ENCODE data around the gene MYORG.

MYORG gene

DNA sequence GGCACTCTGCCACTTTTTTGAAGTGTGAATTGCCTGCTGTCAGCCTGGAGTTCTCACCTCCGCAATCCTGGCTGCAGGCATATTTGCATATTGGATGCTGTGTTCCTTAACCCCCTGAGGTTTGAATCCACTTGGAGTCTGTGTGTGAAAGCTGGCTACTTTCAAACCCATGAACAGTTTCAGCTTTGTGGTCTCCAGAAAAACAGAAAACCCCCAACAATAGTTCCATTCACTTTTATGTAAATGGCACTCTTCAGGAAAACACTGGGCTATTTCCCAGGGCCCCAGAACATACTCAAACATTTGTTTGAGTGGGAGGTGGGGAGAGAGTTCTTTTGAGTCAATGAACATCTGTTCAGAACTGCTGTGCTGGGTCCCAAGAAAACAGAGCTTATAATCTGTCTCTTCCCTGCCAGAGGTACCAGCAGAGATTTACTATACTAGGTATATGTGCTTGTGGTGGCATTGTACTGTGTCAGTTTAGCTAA lies 42.3 kb downstream of the MYORG start:
- no peak for DNase-seq (ENCODE audit: low read depth in 1 of 2, low spot score in 1 of 2)

DNA sequence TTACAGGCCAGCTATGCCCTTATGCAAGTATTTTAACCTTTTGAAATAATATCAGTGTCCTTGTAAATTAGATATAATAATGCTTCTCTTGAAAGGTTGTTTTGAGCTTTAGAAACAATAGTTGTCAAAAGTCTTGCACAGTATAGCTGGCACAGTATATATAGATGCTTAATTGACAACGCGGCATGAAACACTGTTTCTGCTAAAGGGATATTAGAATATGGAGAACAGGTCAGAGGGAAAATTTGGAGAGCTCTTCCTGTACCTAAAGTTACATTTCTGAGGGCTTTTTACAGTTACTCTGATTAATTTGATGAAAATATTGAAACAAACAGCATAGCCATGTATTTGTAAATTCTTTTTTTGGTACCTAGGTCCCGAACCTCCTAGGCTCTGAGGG lies 42.9 kb downstream of the MYORG start:
- DNase-seq (ENCODE audit: low read depth in 1 of 2, low spot score in 1 of 2) = no peak

DNA sequence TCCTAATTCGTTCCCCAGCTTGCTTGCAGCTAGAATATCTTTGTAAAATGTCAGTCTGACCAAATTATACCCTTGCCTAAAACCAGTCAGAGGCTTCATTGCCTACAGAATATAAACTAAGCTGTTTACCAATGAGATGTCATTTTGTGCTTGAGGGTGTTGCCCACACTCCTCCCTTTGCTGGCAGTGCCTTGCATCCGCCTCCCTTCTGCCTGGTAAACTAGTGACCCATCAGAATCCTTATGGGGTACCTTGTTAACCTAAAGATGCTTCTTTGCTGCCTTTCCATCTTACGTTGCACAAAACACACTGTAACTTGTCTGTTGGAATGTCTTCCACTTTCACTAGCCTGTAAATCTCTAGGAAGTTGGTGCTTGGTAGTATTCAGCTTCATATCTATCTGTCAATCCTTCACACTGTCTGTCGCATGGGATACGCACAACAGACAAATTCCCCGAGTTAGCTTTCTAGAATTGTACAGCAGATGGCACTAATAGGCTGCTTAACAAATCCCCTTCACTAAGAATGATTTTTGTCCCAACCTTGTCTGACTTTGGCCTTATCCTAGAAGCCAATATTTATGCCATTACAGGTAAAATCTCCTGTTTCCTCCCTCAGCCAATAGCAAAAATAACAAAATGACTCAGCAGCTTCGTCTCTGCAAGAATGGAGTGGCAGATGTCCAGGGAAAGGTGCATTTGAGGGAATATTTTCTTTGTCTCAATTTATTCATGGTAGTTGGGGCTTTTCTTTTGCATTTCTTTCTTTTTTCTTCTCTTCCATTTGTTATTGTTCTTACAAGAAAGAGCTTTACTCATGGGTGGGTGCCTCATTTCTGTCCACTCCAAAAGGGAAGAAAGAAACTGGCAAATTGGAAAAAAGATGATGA lies 44.4 kb downstream of the MYORG start:
- no peak for DNase-seq (ENCODE audit: low read depth in 1 of 2, low spot score in 1 of 2)

DNA sequence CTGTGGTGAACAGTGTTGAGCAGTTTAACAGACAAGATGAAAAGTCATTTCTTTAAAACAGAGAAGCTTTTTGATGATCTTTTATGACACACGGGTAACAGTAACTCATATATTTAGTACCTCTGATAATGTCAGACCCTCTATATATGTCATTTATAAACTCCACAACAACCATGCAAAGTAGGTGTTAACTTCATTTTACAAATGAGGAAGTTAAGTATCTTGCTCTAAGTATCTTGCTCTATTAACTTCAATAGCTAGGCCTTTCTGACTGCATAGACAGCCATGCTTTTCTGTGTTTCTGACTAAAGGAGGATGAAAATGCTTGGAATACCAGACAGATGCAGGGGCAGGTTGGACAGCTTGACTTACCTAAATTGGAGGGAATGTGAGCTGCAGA lies 45.5 kb downstream of the MYORG start:
- DNase-seq (ENCODE audit: low read depth in 1 of 2, low spot score in 1 of 2) = no peak

DNA sequence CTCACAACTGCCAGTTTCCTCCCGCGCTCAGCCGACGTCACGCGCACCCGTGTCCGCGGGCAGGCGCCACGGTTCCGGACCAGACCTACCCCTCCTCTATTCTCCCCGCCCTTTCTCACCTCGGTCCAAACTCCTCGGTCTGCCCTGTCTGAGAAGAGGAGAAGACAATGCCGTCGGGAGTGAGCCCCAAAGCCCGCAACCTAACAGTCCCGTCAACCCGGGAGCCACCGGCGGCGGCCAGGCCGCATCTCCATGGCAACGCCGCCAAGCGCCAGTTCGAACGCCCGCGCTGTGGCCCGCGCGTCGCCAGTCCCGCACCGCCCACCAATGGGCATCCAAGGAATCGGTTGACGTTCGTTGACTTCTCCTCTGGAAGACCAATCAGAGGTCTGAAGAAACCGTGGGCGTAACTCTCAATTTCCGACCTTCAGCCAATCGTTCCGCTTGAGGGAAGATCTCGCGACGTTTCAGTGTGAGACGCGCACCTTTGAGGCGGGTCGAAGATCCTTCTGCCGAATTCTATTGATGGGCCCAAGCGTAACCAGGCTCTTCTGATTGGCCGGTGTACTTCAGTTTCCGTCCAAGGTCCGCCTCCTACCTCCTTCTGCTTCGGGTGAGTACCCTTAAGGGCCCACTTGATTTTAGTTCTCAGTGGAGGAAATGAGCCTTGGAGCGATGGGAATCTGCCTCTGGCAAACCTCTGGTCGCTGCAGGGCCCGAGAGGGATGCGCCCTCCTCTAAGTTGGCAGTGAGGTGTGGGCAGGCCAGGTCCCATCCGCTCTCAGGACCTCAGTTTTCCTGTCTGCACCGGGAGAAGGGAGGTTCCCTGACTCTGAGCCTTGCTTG lies 47.5 kb downstream of the MYORG start, which contains the start of the genes KIF24 and NUDT2:
Gene KIF24, minus strand, starts transcription at position 282 of the 846 bp plus-strand sequence. CDS start 17,922 bp downstream, outside the sequence.
Gene NUDT2, plus strand, starts transcription at position 583 of the 846 bp plus-strand sequence. CDS start 9,471 bp downstream, outside the sequence.
- DNase-seq (ENCODE audit: low read depth in 1 of 2, low spot score in 1 of 2) = peak; percentile 87 to 98

DNA sequence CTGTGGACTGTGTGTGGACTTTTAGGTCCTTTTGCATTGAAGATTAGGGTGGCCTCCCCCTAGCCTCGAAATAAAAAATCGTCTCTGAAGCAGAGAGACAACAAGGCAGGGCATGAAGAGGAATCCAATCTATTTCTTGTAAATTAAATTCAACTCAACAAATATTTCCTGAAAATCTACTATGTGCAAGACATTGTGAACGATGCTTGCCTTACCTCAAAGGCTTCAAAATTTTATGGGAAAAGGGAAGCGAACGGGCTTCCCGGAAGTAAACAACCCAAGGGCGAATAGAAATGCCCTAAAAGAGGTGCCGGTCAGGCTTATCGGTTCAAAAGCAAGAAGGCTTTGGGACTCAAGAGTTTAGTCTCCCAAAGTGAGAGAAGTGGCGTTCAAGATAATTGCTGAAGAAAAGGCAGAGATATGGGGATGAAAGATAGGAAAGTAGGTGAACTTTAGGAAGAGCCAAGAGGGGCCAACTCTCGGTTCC lies 48.2 kb downstream of the MYORG start:
- no peak for DNase-seq (ENCODE audit: low read depth in 1 of 2, low spot score in 1 of 2)

DNA sequence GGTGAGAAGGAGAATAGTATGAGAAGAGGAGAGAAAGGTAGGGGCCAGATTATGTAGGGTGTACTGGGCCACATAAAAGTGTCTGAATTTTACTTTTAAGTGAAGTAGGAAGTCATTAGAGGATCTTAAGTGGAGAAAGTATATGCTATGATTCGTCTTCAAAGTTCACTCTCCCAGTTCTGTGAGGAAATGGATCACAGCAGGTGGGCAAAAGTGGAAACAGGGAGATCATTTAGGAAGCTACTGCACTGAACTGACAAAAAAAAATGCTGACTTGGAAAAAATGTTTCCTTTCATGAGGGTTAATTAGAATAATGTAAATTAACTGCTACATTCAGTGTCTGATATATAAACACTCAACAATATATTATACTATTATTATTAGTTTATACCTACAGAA lies 50.0 kb downstream of the MYORG start:
- no peak for DNase-seq (ENCODE audit: low read depth in 1 of 2, low spot score in 1 of 2)

DNA sequence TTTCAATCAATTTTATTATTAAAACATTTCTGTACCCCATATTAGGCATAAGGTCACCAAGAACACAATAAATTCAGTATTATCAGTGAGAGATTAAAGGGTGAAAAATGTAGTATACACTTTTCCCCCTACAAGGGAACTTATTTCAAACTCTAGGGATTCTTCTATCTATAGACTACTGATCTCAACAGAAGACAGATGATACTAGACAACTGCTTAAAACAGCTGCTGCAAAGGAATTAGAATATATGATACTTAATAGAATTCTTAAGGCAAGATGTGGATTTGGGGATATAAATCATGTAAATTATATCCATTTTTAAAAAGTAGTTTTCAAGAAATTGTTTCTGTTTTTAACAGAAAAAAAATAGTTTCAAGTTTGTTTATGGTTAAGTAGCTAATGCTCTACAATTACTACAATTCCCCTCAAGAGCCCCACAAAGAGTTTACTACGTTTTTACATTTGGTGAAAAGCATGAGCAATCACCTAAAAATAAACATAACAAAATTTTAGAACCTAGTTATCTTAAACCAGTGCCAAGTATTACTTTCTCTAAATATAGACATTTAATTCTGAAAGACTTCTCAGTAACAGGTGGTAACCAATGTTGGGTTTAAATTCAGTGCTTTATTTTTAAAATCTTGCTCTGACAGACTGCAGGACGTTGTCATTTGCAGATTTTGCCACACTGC lies 53.7 kb downstream of the MYORG start:
- DNase-seq (ENCODE audit: low read depth in 1 of 2, low spot score in 1 of 2) = no peak

DNA sequence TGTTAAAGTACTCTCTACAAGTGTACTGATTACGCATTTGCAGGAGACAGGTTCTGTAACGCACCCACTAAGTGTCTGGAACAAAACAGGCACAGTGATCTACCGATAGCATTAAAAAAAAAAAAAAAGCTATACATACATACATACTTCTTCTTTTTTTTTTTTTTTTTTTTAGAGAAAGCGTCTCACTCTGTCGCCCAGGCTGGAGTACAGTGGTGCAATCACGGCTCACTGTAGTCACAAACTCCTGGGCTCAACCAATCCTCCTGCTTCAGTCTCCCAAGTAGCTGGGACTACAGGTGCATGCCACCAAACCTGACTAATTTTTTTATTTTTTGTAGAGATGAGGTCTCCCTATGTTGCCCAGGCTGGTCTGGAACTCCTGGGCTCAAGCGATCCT lies 55.2 kb downstream of the MYORG start:
- DNase-seq (ENCODE audit: low read depth in 1 of 2, low spot score in 1 of 2) = no peak

DNA sequence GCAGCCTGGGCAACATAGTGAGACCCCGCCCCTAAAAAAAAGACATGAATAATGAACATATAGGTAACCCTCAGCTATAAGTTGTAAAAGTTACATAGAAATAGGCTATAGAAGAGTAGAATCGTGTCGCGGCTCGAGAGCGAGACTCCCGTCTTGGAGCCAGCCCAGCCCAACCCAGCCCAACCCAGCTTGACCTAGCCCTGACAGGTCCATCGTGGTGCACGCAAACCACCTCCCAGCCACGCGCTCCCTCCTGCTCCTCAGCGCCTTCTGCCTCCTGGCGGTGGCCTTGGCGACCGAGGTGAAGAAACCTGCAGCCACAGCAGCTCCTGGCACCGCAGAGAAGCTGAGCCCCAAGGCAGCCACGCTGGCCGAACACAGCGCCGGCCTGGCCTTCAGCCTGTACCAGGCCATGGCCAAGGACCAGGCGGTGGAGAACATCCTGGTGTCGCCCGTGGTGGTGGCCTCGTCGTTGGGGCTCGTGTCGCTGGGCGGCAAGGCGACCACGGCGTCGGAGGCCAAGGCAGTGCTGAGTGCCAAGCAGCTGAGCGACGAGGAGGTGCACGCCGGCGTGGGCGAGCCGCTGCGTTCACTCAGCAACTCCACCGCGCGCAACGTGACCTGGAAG lies 58.4 kb downstream of the MYORG start:
- DNase-seq (ENCODE audit: low read depth in 1 of 2, low spot score in 1 of 2) = no peak

DNA sequence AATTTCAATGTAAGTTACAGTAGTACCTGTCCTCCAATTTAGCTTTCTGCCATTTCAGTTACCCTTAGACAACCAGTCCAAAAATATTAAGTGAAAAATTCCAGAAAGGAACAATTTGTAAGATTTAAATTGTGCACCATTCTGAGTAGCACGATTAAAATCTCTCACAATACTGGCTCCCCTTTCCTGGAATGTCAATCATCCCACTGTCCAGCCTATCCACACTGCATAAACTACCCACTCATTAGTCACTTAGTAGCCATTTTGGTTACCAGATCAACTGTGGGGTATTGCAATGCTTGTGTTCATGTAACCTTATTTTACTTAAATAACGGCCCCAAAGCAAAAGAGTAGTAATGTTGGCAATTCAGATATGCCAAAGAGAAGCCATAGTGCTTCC lies 59.3 kb downstream of the MYORG start:
- no peak for DNase-seq (ENCODE audit: low read depth in 1 of 2, low spot score in 1 of 2)
